PC-9 (cell line): ENCODE results near the gene CDKN2C.
"Not testable (repeated sequence)": the region's sequence is repeated elsewhere in the genome, so short reads cannot be mapped to it uniquely, and the experiment has no call there.

Experiments
- EZH2 ChIP-seq: fragments of 200-600 bp; sonication (generic); IDR thresholded peaks from 2 replicates; pipeline ENCODE4 v1.8.0; 2017; ENCODE audit warnings: antibody characterized with exemption, low read depth
- TF ChIP-seq, protein P1 (sequence below): fragments of 200-600 bp; sonication (generic); conservative IDR thresholded peaks from 2 replicates; pipeline ENCODE4 v1.6.1; 2017; ENCODE audit warnings: mixed run types, antibody characterized with exemption, mild to moderate bottlenecking, moderate library complexity

DNA sequence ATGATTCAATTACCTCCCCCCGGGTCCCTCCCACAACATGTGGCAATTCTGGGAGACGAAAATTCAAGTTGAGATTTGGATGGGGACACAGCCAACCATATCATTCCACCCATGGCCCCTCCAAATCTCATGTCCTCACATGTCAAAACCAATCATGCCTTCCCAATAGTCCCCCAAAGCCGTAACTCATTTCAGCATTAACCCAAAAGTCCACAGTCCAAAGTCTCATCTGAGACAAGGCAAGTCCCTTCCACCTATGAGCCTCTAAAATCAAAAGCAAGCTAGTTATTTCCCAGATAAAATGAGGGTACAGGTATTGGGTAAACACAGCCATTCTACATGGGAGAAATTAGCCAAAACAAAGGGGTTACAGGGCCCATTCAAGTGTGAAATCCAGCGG, 38.0 kb upstream of the CDKN2C start:
- TF ChIP-seq, protein P1, sequence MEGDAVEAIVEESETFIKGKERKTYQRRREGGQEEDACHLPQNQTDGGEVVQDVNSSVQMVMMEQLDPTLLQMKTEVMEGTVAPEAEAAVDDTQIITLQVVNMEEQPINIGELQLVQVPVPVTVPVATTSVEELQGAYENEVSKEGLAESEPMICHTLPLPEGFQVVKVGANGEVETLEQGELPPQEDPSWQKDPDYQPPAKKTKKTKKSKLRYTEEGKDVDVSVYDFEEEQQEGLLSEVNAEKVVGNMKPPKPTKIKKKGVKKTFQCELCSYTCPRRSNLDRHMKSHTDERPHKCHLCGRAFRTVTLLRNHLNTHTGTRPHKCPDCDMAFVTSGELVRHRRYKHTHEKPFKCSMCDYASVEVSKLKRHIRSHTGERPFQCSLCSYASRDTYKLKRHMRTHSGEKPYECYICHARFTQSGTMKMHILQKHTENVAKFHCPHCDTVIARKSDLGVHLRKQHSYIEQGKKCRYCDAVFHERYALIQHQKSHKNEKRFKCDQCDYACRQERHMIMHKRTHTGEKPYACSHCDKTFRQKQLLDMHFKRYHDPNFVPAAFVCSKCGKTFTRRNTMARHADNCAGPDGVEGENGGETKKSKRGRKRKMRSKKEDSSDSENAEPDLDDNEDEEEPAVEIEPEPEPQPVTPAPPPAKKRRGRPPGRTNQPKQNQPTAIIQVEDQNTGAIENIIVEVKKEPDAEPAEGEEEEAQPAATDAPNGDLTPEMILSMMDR = not testable (repeated sequence)
- TF ChIP-seq EZH2 = not testable (repeated sequence)
